GM19455 (cell line): Measurements from ENCODE around the gene ATP1A3.
"Not testable (repeated sequence)": the region's sequence is repeated elsewhere in the genome, so short reads cannot be mapped to it uniquely, and the experiment has no call there.

Experiments
- ATAC-seq: cut with Tn5 transposase; IDR thresholded peaks from one replicate; pipeline ENCODE4 v1.9.1; 2021; ENCODE audit not compliant: unreplicated experiment

The ATP1A3 gene

GRCh38 chr19:41951686-41952172 is 42.3 kb downstream of the ATP1A3 start:
- ATAC-seq = no peak

GRCh38 chr19:41947091-41947490 is 46.9 kb downstream of the ATP1A3 start:
- ATAC-seq = no peak

GRCh38 chr19:41945135-41945766 is 48.8 kb downstream of the ATP1A3 start:
- ATAC-seq = peak; percentile 68

GRCh38 chr19:41944336-41944735 is 49.7 kb downstream of the ATP1A3 start:
- ATAC-seq = no peak

GRCh38 chr19:41941410-41942202 is 52.4 kb downstream of the ATP1A3 start:
- ATAC-seq = no peak

- no peak for ATAC-seq
These were observed 53.2 kb downstream of the ATP1A3 start for GRCh38 chr19:41940731-41941409.

- no peak for ATAC-seq
These were observed 53.9 kb downstream of the ATP1A3 start for GRCh38 chr19:41939861-41940730.

- ATAC-seq = not testable (repeated sequence)
These were observed 54.8 kb downstream of the ATP1A3 start for GRCh38 chr19:41939209-41939608.

- ATAC-seq = no peak
These were observed 56.2 kb downstream of the ATP1A3 start for GRCh38 chr19:41937525-41938468.

GRCh38 chr19:41936961-41937360 is 57.1 kb downstream of the ATP1A3 start:
- no peak for ATAC-seq

GRCh38 chr19:41936416-41936850 is 57.6 kb downstream of the ATP1A3 start:
- ATAC-seq = no peak

- no peak for ATAC-seq
These were observed 58.1 kb downstream of the ATP1A3 start for GRCh38 chr19:41935760-41936415.

- ATAC-seq = no peak
These were observed 59.1 kb downstream of the ATP1A3 start for GRCh38 chr19:41934849-41935374.

- ATAC-seq = no peak
These were observed 60.2 kb downstream of the ATP1A3 start for GRCh38 chr19:41933693-41934426.

- no peak for ATAC-seq
These were observed 61.2 kb downstream of the ATP1A3 start for GRCh38 chr19:41932720-41933332.

GRCh38 chr19:41932259-41932719 is 61.7 kb downstream of the ATP1A3 start:
- ATAC-seq = no peak

- no peak for ATAC-seq
These were observed 63.0 kb downstream of the ATP1A3 start for GRCh38 chr19:41930926-41931592.
